ENCODE results near the gene EID3.

The EID3 gene

DNA sequence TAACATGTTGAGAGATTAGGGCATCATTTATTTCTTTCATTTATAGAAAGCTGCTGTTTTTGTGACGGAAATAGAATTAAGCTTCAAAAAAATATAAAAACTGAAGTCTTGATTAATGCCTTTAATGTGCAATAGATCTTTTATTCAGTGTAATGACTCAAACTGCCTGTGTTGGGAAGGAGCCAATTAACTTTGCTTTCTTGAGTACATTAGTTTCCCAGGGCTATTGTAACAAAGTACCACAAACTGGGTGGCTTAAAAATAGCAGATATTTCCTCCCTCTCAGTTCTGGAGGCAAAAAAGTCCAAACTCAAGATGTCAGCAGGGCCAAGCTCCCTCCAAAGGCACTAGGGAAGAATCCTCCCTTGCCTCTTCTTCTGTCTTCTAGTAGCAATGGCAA is 36.6 kb downstream of the EID3 start:
- no CpG with 5 or more reads among the region's 1 CpG for WGBS, 2 experiments (ENCODE audit: insufficient coverage in 2 of 2)
- Histone ChIP-seq H3K9me3 (ENCODE audit: control insufficient read depth, low read length) (no peaks in the 10 kb centered on the region), H3K36me3 (ENCODE audit: control insufficient read depth, insufficient read depth, low read length) (peaks cover 81% of the 10 kb centered on the region), H3K4me3 (ENCODE audit: extremely low read depth, insufficient read depth, low read length, poor library complexity, severe bottlenecking) (no peak overlapping the region), H3K4me1 (ENCODE audit: control insufficient read depth, insufficient read depth, low read length, poor library complexity, severe bottlenecking) (no peaks in the 10 kb centered on the region), H3K27ac (ENCODE audit: low read depth, low read length, severe bottlenecking) (no peak overlapping the region)

DNA sequence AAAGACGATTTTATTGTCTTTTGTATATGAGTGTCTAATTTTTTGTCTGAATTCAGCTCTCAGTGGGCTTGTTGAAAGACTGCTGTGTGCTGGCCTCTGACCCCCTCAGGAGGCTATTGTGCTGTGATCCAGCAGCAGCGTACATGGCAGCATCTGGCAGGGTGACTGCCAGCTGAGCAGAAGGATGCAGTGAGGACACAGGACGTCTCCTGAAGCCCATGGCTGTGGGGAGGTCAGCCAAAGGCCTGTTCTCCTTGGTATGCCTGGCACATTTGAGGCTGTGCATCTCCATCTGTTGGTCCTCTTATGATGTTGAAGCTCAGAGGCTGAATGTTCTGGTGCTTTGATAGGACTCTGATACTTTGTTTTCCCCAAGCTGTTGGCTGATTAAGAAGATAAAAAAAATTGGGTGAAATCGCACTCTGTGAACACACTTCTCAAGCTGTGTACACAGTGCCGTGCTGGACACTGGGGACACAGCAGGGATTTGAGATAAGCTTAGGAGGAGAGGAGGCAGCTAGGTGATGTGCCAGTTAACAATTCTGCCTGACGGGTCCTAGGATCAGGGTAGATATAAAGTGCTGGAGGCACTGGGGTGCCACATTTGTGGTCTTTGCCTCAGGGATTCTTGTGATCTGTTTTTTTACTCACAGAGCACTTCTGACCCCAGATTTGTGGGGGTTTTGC is 37.5 kb downstream of the EID3 start:
- H3K9me3 ChIP-seq (ENCODE audit: control insufficient read depth, low read length), result no peaks in the 10 kb centered on the region
- H3K4me1 ChIP-seq (ENCODE audit: control insufficient read depth, insufficient read depth, low read length, poor library complexity, severe bottlenecking), result no peaks in the 10 kb centered on the region
- H3K36me3 ChIP-seq (ENCODE audit: control insufficient read depth, insufficient read depth, low read length), result peaks cover 77% of the 10 kb centered on the region
- WGBS, 2 experiments (ENCODE audit: insufficient coverage in 2 of 2), result 91 to 94% methylated on average over 4 to 5 of the region's 6 CpGs
- H3K4me3 ChIP-seq (ENCODE audit: extremely low read depth, insufficient read depth, low read length, poor library complexity, severe bottlenecking), result no peak overlapping the region
- no peak overlapping the region for H3K27ac ChIP-seq (ENCODE audit: low read depth, low read length, severe bottlenecking)

DNA sequence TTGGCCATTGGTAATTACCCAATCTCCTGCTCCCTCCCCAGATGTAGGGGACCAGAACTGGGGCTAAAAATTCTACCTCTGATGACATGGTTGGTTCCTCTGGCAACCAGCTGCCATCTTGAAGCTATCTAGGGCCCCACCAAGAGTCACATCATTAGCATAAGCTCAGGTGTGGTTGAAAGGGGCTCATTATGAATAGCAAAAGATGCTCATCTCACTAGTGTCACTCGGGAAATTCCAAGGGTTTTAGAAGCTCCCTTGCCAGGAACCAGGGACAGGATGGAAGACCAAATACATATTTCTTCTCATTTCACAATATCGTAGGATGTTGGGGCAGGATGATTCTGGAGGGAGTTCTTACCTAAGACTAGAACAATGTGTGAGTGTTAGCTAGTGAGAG is 38.6 kb downstream of the EID3 start:
- H3K9me3 ChIP-seq (ENCODE audit: control insufficient read depth, low read length), result no peaks in the 10 kb centered on the region
- H3K27ac ChIP-seq (ENCODE audit: low read depth, low read length, severe bottlenecking), result no peak overlapping the region
- no peak overlapping the region for H3K4me3 ChIP-seq (ENCODE audit: extremely low read depth, insufficient read depth, low read length, poor library complexity, severe bottlenecking)
- no peaks in the 10 kb centered on the region for H3K4me1 ChIP-seq (ENCODE audit: control insufficient read depth, insufficient read depth, low read length, poor library complexity, severe bottlenecking)
- WGBS, 2 experiments (ENCODE audit: insufficient coverage in 2 of 2), result no CpG with 5 or more reads among the region's 2 CpGs
- peaks cover 79% of the 10 kb centered on the region for H3K36me3 ChIP-seq (ENCODE audit: control insufficient read depth, insufficient read depth, low read length)

DNA sequence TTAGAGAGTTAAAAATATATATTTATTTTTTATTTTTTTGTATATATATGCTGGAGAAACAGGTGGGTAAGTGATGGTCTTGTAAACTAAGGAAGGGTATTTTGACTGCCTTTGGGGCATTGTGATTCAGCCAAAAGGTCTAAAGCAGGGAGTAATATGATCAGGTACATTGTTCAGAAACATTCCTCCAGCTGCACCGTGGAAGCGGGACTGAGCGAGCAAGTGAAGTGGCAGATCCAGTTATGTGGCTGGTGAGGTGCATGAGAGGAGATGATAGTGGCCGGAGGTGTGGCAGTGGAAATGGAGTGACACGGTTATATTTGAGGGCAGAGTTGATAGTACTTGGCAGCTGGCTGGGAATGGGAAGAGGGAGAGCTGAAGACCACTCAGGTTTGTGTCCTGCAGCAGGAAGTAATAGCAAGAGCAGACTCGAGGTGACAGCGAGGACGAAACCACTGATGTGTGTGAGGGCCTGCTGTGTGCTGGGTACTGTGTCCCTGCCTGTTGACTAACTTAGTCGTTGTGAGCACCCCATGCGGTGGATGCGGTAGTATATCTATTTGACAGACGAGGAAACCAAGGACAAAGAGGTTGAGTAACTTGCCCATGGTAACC is 39.2 kb downstream of the EID3 start:
- no peaks in the 10 kb centered on the region for H3K4me1 ChIP-seq (ENCODE audit: control insufficient read depth, insufficient read depth, low read length, poor library complexity, severe bottlenecking)
- H3K36me3 ChIP-seq (ENCODE audit: control insufficient read depth, insufficient read depth, low read length), result peaks cover 80% of the 10 kb centered on the region
- H3K27ac ChIP-seq (ENCODE audit: low read depth, low read length, severe bottlenecking), result no peak overlapping the region
- no peaks in the 10 kb centered on the region for H3K9me3 ChIP-seq (ENCODE audit: control insufficient read depth, low read length)
- H3K4me3 ChIP-seq (ENCODE audit: extremely low read depth, insufficient read depth, low read length, poor library complexity, severe bottlenecking), result no peak overlapping the region
- WGBS, 2 experiments (ENCODE audit: insufficient coverage in 2 of 2), result 94% methylated on average over 12 of the region's 12 CpGs

DNA sequence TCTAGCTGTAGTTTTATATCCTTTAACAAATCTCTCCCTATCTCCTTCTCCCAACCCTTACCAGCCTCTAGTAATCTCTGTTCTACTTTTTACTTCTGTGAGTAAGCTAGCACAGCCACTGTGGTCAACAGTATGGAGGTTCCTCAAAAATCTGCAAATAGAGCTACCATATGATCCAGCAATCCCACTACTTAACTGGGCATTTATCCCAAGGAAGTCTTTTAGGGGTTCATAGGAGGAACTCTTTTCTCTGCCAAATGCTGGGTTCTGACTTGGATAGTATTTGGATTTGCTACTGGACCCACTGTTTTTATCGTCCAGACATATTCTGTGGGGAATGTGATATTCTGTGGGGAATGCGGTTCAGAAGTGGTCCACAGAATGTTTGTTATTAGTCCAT is 41.1 kb downstream of the EID3 start:
- peaks cover 80% of the 10 kb centered on the region for H3K36me3 ChIP-seq (ENCODE audit: control insufficient read depth, insufficient read depth, low read length)
- no peak overlapping the region for H3K4me3 ChIP-seq (ENCODE audit: extremely low read depth, insufficient read depth, low read length, poor library complexity, severe bottlenecking)
- WGBS, 2 experiments (ENCODE audit: insufficient coverage in 2 of 2), result 94% methylated on average over 2 of the region's 2 CpGs; no CpG with 5 or more reads in 1 of the 2 experiments
- no peaks in the 10 kb centered on the region for H3K9me3 ChIP-seq (ENCODE audit: control insufficient read depth, low read length)
- no peaks in the 10 kb centered on the region for H3K4me1 ChIP-seq (ENCODE audit: control insufficient read depth, insufficient read depth, low read length, poor library complexity, severe bottlenecking)
- H3K27ac ChIP-seq (ENCODE audit: low read depth, low read length, severe bottlenecking), result no peak overlapping the region

DNA sequence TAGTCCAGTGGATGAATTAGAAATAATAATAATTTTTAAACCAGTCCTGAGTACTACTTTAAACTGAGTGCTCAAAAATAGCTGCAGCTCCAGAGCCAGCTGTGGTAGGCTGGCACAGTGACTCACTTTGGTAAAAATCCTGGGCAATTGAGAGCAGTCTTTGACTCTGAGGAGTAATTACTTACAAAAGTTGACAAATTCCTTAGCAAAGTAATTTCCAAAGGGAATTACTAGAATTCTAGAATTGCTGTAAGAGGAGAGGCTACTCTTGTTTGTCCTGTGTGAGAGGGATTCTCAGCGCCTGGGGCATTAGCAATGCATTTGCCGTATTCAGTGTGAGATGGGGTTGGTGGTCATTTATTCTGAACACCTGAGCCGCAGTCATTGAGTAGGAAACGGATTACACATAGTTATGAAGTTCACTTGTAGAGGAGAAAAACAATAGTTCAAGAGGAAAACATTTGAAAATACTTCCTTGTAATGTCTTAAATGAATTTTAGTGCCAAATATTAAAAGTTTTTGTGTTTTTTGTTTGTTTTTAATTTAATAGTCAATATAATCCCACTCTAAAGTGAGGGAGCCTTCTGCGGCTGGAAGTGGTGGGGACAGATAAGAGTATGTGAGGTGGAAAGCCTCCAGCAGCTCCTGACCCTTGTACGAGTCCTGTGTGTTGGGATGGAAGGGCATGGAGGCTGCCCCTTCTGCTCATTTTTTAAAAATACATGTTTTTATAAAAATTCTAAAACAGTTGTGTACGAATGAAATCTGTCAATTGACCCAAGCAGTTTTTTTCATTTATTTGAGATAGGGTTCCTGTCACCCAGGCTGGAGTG is 41.9 kb downstream of the EID3 start:
- WGBS, 2 experiments (ENCODE audit: insufficient coverage in 2 of 2), result 60 to 92% methylated on average over 2 to 4 of the region's 7 CpGs
- Histone ChIP-seq H3K9me3 (ENCODE audit: control insufficient read depth, low read length) (no peaks in the 10 kb centered on the region), H3K36me3 (ENCODE audit: control insufficient read depth, insufficient read depth, low read length) (peaks cover 80% of the 10 kb centered on the region), H3K4me1 (ENCODE audit: control insufficient read depth, insufficient read depth, low read length, poor library complexity, severe bottlenecking) (no peaks in the 10 kb centered on the region), H3K27ac (ENCODE audit: low read depth, low read length, severe bottlenecking) (no peak overlapping the region), H3K4me3 (ENCODE audit: extremely low read depth, insufficient read depth, low read length, poor library complexity, severe bottlenecking) (no peak overlapping the region)

DNA sequence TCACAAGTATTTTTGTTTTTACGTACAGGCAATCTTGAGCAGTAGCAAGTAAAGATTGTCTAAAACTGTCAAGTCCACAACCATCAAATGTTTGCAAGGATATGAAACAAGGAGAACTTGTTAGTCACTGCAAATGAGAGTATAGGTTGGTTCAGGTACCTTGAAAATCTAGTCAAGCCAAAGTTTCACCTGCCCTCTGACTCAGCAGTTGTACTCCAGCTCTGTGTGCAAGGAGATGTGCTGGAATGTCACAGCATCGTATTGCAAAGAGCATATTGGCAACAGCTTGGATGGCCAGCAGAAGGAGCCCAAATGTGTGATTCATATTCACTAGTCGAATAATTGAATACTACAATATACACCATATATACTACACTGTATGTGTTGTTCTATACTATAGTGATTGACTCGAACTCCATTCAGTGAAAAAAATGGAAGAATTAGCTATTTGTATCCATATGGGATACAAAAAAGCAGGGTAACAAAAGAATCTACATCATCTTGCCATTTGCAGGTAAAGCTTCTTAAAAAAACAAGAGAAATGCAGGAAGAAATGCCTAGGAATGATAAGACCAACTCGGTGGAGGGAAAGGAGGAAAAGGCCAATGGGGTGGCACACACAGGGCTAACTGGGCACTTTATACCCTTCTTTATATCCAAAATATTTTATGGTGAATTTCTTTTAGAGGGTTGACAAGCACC is 44.0 kb downstream of the EID3 start:
- peaks cover 81% of the 10 kb centered on the region for H3K36me3 ChIP-seq (ENCODE audit: control insufficient read depth, insufficient read depth, low read length)
- no peak overlapping the region for H3K4me3 ChIP-seq (ENCODE audit: extremely low read depth, insufficient read depth, low read length, poor library complexity, severe bottlenecking)
- no peaks in the 10 kb centered on the region for H3K9me3 ChIP-seq (ENCODE audit: control insufficient read depth, low read length)
- H3K4me1 ChIP-seq (ENCODE audit: control insufficient read depth, insufficient read depth, low read length, poor library complexity, severe bottlenecking), result no peaks in the 10 kb centered on the region
- no peak overlapping the region for H3K27ac ChIP-seq (ENCODE audit: low read depth, low read length, severe bottlenecking)
- WGBS, 2 experiments (ENCODE audit: insufficient coverage in 2 of 2), result 100% methylated on average over 1 of the region's 5 CpGs; no CpG with 5 or more reads in 1 of the 2 experiments

DNA sequence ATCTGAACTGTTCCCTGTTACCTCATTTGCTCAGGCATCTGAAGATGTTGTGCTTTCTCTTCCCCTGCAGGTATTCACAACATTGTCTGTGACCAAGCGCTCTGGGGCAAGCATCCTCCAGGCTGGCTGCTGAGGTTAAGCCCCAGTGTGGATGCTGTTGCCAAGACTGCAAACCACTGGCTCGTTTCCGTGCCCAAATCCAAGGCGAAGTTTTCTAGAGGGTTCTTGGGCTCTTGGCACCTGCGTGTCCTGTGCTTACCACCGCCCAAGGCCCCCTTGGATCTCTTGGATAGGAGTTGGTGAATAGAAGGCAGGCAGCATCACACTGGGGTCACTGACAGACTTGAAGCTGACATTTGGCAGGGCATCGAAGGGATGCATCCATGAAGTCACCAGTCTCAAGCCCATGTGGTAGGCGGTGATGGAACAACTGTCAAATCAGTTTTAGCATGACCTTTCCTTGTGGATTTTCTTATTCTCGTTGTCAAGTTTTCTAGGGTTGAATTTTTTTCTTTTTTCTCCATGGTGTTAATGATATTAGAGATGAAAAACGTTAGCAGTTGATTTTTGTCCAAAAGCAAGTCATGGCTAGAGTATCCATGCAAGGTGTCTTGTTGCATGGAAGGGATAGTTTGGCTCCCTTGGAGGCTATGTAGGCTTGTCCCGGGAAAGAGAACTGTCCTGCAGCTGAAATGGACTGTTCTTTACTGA is 44.9 kb downstream of the EID3 start:
- Histone ChIP-seq H3K4me3 (ENCODE audit: extremely low read depth, insufficient read depth, low read length, poor library complexity, severe bottlenecking) (no peak overlapping the region), H3K9me3 (ENCODE audit: control insufficient read depth, low read length) (no peaks in the 10 kb centered on the region), H3K4me1 (ENCODE audit: control insufficient read depth, insufficient read depth, low read length, poor library complexity, severe bottlenecking) (no peaks in the 10 kb centered on the region), H3K36me3 (ENCODE audit: control insufficient read depth, insufficient read depth, low read length) (peaks cover 76% of the 10 kb centered on the region), H3K27ac (ENCODE audit: low read depth, low read length, severe bottlenecking) (no peak overlapping the region)
- WGBS, 2 experiments (ENCODE audit: insufficient coverage in 2 of 2), result 90 to 93% methylated on average over 6 to 9 of the region's 11 CpGs

DNA sequence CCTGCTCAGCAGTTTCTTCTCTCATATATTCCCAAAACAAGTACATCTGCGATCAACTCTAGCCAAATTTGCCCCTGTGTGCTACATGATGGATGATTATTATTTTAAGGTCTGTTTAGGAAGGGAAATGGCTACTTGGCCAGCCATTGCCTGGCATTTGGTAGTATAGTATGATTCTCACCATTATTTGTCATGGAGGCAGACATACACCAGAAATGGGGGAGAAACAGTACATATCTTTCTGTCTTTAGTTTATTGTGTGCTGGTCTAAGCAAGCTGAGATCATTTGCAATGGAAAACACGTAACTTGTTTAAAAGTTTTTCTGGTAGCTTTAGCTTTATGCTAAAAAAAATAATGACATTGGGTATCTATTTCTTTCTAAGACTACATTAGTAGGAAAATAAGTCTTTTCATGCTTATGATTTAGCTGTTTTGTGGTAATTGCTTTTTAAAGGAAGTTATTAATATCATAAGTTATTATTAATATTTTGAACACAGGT is 45.5 kb downstream of the EID3 start:
- Histone ChIP-seq H3K4me3 (ENCODE audit: extremely low read depth, insufficient read depth, low read length, poor library complexity, severe bottlenecking) (no peak overlapping the region), H3K9me3 (ENCODE audit: control insufficient read depth, low read length) (no peaks in the 10 kb centered on the region), H3K27ac (ENCODE audit: low read depth, low read length, severe bottlenecking) (no peak overlapping the region), H3K36me3 (ENCODE audit: control insufficient read depth, insufficient read depth, low read length) (peaks cover 71% of the 10 kb centered on the region), H3K4me1 (ENCODE audit: control insufficient read depth, insufficient read depth, low read length, poor library complexity, severe bottlenecking) (no peaks in the 10 kb centered on the region)
- WGBS, 2 experiments (ENCODE audit: insufficient coverage in 2 of 2), result no CpG with 5 or more reads among the region's 2 CpGs
